A673 (cell line): ENCODE measurements around the gene SFMBT2.

ENCODE experiments used
- CTCF ChIP-seq: fragments of 300-800, 200-600 bp; sonication (generic); conservative IDR thresholded peaks from 2 replicates; pipeline ENCODE4 v1.5.1; 2017; ENCODE audit warnings: low read depth, mild to moderate bottlenecking, antibody characterized with exemption, low read length, moderate library complexity, mixed read lengths
- EZH2 ChIP-seq: fragments of 200-600 bp; sonication (generic); IDR thresholded peaks from 2 replicates; pipeline ENCODE4 v1.6.1; 2017; ENCODE audit warnings: borderline replicate concordance, low read depth, mild to moderate bottlenecking, mixed read lengths, antibody characterized with exemption, low read length; ENCODE audit not compliant: poor library complexity, severe bottlenecking

- TF ChIP-seq CTCF = no peak
- no peak for TF ChIP-seq EZH2
Observed at GRCh38 chr10:7123774-7124173, 287.1 kb downstream of the SFMBT2 start.
